MV-4-11 (cell line): ENCODE data around the gene RBM12.
"Not testable (repeated sequence)": the region's sequence is repeated elsewhere in the genome, so short reads cannot be mapped to it uniquely, and the experiment has no call there.

Experiments used
- DNase-seq: peaks from one replicate; lab custom pipeline; 2025; lab: John Stamatoyannopoulos, UW

Gene RBM12

GRCh38 chr20:35698298-35699126 is 33.8 kb upstream of the RBM12 start:
- DNase-seq: no peak

- no peak for DNase-seq
These were observed 33.1 kb upstream of the RBM12 start for GRCh38 chr20:35697696-35698297.

- no peak for DNase-seq
These were observed 31.3 kb upstream of the RBM12 start for GRCh38 chr20:35695978-35696377.

- no peak for DNase-seq
These were observed 30.6 kb upstream of the RBM12 start for GRCh38 chr20:35695245-35695749.

- no peak for DNase-seq
These were observed 25.6 kb upstream of the RBM12 start for GRCh38 chr20:35690265-35690664.

GRCh38 chr20:35686872-35687271 is 22.2 kb upstream of the RBM12 start:
- not testable (repeated sequence) for DNase-seq

- DNase-seq: not testable (repeated sequence)
These were observed 20.7 kb upstream of the RBM12 start for GRCh38 chr20:35685368-35685767.

GRCh38 chr20:35681960-35682359 is 17.3 kb upstream of the RBM12 start:
- DNase-seq: no peak

GRCh38 chr20:35680452-35681183 is 15.9 kb upstream of the RBM12 start:
- peak; percentile 47 for DNase-seq

GRCh38 chr20:35674921-35675320 is 10.2 kb upstream of the RBM12 start:
- no peak for DNase-seq

GRCh38 chr20:35673884-35674283 is 9.2 kb upstream of the RBM12 start:
- no peak for DNase-seq

- no peak for DNase-seq
These were observed 5.0 kb upstream of the RBM12 start for GRCh38 chr20:35669681-35670080.

- no peak for DNase-seq
These were observed 4.5 kb upstream of the RBM12 start for GRCh38 chr20:35669221-35669620.

GRCh38 chr20:35665949-35666288 is 1.2 kb upstream of the RBM12 start:
- no peak for DNase-seq

GRCh38 chr20:35663516-35664465 is 909 bp downstream of the RBM12 start:
- no peak for DNase-seq

GRCh38 chr20:35662551-35662950 is 2.1 kb downstream of the RBM12 start:
- no peak for DNase-seq

- no peak for DNase-seq
These were observed 2.8 kb downstream of the RBM12 start for GRCh38 chr20:35661908-35662307.

GRCh38 chr20:35661053-35661452 is 3.6 kb downstream of the RBM12 start:
- no peak for DNase-seq

GRCh38 chr20:35660122-35660937 is 4.4 kb downstream of the RBM12 start:
- no peak for DNase-seq

- DNase-seq: no peak
These were observed 7.4 kb downstream of the RBM12 start for GRCh38 chr20:35657271-35657670.

GRCh38 chr20:35654415-35654814 is 10.3 kb downstream of the RBM12 start:
- no peak for DNase-seq
